SK-N-SH (cell line): ENCODE results near the gene KCTD15.

Experiments
- ELF1 ChIP-seq: IDR thresholded peaks from 2 replicates; pipeline ENCODE4 v1.4.0; 2012
- POLR2AphosphoS5 ChIP-seq: IDR thresholded peaks from 2 replicates; pipeline ENCODE4 v1.6.1; 2012; ENCODE audit warnings: low read depth, low read length
- TCF12 ChIP-seq: IDR thresholded peaks from 2 replicates; pipeline ENCODE4 v1.4.0; 2012
- TF ChIP-seq, protein P1 (sequence below): fragments of 200-600 bp; sonication (generic); IDR thresholded peaks from 2 replicates; pipeline ENCODE4 v1.6.1; 2017; ENCODE audit warnings: antibody characterized with exemption, mild to moderate bottlenecking, moderate library complexity
- TF ChIP-seq, protein P2 (sequence below): IDR thresholded peaks from 2 replicates; pipeline ENCODE4 v1.4.0; 2012; ENCODE audit warnings: low read depth

DNA sequence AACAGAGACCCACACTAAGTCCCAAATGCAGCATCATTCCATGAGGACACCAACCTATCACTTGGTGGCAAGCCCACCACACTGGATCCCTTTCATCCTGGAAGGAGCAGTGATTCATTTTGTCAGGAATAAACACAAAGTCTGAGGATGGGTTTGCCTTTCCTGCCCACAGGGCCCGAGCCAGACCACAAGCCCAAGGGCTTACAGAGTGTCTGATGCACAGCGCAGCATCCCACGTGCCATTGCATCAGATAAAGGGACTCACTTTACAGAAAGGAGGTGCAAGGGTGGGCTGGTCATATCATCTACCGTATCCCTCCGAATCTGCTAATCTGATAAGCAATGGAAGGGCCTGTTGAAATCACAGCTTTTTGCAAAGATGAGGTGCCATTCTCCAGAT, 12.2 kb upstream of the KCTD15 start:
- TF ChIP-seq POLR2AphosphoS5, result no peak
- TF ChIP-seq TCF12, result no peak
- no peak for TF ChIP-seq ELF1
- TF ChIP-seq, protein P1, sequence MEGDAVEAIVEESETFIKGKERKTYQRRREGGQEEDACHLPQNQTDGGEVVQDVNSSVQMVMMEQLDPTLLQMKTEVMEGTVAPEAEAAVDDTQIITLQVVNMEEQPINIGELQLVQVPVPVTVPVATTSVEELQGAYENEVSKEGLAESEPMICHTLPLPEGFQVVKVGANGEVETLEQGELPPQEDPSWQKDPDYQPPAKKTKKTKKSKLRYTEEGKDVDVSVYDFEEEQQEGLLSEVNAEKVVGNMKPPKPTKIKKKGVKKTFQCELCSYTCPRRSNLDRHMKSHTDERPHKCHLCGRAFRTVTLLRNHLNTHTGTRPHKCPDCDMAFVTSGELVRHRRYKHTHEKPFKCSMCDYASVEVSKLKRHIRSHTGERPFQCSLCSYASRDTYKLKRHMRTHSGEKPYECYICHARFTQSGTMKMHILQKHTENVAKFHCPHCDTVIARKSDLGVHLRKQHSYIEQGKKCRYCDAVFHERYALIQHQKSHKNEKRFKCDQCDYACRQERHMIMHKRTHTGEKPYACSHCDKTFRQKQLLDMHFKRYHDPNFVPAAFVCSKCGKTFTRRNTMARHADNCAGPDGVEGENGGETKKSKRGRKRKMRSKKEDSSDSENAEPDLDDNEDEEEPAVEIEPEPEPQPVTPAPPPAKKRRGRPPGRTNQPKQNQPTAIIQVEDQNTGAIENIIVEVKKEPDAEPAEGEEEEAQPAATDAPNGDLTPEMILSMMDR, result no peak
- TF ChIP-seq, protein P2, sequence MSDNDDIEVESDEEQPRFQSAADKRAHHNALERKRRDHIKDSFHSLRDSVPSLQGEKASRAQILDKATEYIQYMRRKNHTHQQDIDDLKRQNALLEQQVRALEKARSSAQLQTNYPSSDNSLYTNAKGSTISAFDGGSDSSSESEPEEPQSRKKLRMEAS, result no peak
